ENCODE measurements around the gene ABCB11.
"Not testable (repeated sequence)": the region's sequence is repeated elsewhere in the genome, so short reads cannot be mapped to it uniquely, and the experiment has no call there.

GRCh38 chr2:168932174-168932573, 99.0 kb downstream of the ABCB11 start:
- not testable (repeated sequence) for TF ChIP-seq CTCF, POLR2A (IDR thresholded peaks at IDR 0.05)
